HG03097 (cell line): ENCODE measurements around the gene DAB2IP.

Source experiments
- ATAC-seq: cut with Tn5 transposase; IDR thresholded peaks from one replicate; pipeline ENCODE4 v1.9.1; 2021; ENCODE audit not compliant: unreplicated experiment, low FRiP score

The DAB2IP gene

GRCh38 chr9:121625590-121625989 lies 25.8 kb upstream of the DAB2IP start:
- ATAC-seq: no peak

- no peak for ATAC-seq
These were observed 25.4 kb upstream of the DAB2IP start for GRCh38 chr9:121626012-121626411.

DNA sequence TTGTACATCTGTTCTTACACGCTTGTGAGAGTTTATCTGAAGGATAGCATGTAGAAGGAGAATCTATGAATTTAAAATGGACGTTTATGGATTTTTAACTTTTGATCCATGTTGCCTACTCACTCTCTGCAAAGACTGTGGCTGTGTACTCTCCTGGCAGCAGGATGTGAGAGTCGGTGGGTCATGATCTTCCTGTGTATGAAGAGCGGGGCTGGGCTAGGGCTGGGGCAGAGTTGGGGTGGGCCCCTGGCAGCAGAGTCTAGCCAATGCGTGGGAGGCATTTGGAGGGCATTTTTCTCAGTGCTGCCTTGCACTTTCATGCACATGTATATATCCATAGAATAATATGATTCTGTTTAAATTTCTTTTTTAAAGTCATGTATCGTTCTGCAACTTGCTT lies 24.0 kb upstream of the DAB2IP start:
- no peak for ATAC-seq

- no peak for ATAC-seq
These were observed 23.0 kb upstream of the DAB2IP start for GRCh38 chr9:121628401-121628800.

DNA sequence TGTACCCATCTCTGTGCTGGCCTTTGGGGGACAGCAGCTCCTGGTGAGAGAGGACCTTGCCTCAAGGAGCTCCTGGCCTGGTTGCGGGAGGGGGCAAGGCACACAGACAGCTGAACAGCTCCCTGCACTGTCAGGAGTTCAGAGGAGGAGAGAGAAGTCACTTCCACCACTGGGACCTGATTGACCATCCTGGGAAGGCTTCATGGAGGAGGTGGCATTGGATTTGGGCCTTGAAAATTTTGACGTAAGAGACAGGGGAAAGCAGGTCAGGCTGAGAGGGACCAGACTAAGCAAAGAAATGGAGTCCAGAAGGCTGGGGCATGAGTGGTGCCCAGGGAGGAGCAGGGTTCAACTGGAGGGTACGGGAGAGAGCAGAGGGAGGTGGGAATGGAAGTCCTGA lies 20.3 kb upstream of the DAB2IP start:
- ATAC-seq: no peak

DNA sequence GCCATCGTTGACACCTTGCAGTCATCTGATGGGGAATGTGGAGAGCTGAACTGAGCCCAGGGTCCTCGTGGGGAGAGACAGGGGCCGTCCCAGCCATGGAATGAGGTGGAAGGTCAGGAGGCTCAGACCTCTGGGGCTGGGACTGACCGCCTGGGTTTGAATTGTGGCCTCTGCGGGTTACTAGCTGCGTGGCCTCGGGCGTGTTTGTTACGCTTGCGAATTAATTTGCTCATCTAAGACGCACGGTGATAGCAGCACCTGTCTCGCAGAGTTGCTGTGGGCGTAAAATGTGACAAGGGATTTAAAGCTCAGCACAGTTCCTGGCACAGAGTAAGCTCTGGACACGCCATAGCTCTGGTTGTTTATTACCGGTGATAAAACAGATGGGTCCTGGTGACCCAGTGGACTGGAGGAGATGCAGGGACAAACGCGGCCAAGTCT lies 19.4 kb upstream of the DAB2IP start:
- no peak for ATAC-seq

GRCh38 chr9:121633119-121633714 lies 18.2 kb upstream of the DAB2IP start:
- no peak for ATAC-seq

GRCh38 chr9:121633736-121634135 lies 17.7 kb upstream of the DAB2IP start:
- no peak for ATAC-seq

DNA sequence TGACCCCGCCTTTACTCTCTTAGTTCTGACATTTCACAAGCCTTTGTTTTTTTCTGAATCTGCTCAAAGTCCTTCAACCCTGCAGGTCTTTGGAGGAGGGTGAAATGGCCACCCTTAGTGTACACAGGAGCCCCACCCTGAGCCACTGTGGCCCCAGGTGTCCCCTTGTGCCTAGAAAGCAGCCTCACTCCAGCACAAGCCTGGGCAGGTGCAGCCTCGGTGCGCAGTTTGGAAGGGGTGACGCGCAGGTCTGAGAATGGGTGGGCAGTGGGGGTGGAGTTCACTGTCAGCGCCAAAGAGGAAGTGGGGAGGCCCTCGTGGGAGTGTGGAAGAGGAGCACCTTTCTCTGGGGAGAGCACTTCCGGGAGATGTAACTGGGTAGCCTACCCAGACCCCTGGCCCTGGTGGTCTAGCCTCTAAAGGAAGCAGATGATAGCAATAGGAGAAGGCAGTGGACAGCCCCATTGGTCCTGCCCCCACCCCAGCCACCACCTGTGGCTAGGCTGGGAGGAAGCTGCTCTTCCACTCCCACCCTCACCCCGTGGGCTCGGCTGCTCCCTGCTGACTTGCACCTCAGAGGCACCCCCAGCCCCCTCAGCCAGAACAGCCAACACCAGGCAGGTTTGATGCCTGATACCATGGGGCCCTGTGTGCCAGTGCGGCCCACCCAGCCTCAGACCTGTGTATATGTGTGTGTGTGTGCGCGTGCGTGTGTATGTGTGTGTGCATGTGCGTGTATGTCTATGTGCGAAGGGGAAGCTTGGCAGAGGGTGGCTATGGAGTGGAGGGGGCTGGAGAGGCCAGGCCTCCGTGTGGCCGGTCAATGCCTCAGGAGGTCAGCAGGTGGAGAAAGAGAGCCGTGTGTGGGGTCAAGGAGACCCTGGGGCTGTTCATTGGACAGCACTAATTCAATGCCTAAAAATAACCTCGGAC lies 16.8 kb upstream of the DAB2IP start:
- no peak for ATAC-seq

GRCh38 chr9:121635300-121635876 lies 16.0 kb upstream of the DAB2IP start:
- no peak for ATAC-seq

- ATAC-seq: no peak
These were observed 15.0 kb upstream of the DAB2IP start for GRCh38 chr9:121636341-121636865.

GRCh38 chr9:121636978-121637712 lies 14.3 kb upstream of the DAB2IP start:
- ATAC-seq: no peak

DNA sequence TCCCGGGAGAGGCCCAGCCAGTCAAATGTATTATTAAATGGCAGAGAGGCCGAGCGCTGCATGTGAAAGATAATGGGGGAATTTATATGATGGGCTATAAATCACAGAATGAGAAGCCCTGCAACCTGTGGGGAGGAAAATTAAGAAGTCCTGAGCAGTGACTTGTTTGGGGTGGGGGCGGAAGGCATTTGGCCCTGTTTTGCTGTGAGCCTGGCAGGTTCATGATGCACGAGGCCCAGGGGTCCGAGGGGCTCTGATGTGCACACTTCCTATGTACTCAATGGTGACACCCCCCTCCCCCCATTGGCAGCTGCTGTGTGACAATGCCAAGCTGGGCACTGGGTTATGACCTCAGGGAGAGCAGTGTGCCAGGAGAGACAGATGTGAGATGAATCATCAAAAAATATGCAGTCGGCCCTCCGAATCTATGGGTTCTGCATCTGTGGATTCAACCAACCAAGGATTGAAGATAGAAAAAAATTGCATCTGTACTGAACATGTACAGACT lies 13.7 kb upstream of the DAB2IP start:
- no peak for ATAC-seq

DNA sequence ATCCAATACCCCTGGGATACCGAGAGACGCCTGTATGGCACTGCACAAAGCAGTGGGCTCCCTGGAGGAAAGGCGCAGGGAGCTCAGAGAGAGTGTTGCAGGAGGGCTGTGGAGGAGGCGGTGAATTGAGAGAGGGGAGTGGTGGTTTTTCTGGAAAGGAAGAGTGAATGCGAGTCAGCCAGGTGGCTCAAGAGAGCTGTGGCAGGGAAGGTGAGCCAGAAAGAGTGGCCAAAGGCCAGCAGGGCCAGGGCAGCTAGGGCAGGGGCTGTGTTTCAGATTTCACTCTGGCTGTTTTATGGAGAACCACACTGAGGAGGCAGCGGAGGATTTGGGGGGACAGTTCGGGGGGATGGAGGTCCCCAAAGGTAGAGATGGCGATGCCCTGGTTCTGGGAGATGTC lies 13.0 kb upstream of the DAB2IP start:
- no peak for ATAC-seq

GRCh38 chr9:121638901-121639592 lies 12.4 kb upstream of the DAB2IP start:
- no peak for ATAC-seq

DNA sequence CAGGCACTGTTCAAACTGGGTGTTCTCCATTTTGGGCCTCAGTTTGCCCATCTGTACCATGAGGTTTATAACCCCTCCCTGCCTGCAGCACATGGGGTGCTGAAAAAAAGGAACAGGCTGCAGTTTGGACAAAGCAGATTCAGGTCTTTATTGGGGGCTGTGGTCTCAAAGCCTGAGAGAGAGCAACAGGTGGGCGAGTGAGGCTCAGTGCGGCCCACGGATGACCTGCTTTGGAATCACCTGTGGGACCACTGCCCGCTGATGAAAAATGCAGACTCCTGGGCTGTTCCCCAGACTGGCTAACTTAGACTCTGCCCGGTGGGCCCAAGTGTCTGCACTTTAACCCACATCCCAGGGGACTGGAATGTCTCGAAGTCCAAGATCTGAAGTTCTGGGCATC lies 11.8 kb upstream of the DAB2IP start:
- ATAC-seq: no peak

- no peak for ATAC-seq
These were observed 11.4 kb upstream of the DAB2IP start for GRCh38 chr9:121640076-121640475.

- ATAC-seq: no peak
These were observed 10.8 kb upstream of the DAB2IP start for GRCh38 chr9:121640491-121641223.

DNA sequence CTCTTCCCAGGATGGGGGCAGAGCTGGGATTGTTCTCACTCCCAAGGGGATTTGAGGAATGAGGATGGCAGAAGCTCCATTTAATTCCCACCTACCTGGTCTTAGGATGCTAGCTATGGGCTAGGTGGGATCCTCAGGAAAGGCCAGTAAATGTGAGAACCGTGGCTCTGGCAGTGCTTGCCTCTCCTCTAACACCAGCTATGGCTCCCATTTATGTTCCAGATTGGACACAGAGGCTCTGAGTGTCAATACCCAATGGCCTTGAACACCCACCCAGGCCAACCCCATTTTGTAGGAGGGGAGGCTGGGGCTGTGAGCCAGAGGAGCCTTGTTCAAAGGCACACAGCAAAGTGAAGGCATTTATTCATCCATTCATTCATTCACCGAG lies 10.2 kb upstream of the DAB2IP start:
- no peak for ATAC-seq
